ENCODE data around the gene CDK19. TPM values are rescaled to one million over a fixed set of nuclear protein-coding genes. Genes with fewer than 3 reads are reported as not detected.

Gene CDK19
- total and polyA plus RNA-seq, 4 experiments from 2014 or later, result 1.0 to 24.3 (median 13.2) TPM

DNA sequence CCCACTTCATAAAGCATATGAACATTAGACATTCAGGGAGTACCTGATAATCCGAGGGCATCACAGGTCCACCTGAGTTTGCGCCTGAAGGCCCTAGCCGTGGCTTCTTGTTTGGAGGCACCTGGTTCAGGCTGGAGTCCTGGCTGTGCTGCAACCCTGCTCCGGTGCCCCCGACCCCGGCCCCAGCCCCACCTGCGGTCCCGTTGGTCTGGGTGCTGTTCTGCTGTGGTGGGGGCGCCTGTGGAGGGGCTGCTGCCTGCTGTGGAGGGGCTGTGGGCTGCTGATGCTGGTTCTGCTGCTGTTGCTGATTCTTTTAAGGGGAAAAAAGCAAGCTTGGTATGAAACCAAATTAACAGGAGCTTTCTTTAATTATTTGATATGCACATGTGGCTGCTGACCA, 194.2 kb downstream of the CDK19 start:
- Histone ChIP-seq H3K4me3 (ENCODE audit: low read length in 2 of 2) (no peak overlapping the region), H3K9me3 (ENCODE audit: control insufficient read depth in 1 of 2, low read length in 2 of 2) (no peaks in the 10 kb centered on the region), H3K27ac (ENCODE audit: low read depth, low read length) (no peak overlapping the region), H3K36me3 (ENCODE audit: insufficient read depth, low read length) (peaks cover 10% of the 10 kb centered on the region), H3K4me1 (ENCODE audit: insufficient read depth, low read length) (no peaks in the 10 kb centered on the region), H3K27me3 (ENCODE audit: insufficient read depth, low read length) (no peaks in the 10 kb centered on the region)
- peak overlapping the region in 1 of 7 donors; percentile 56 for H3K27ac Mint-ChIP-seq
- H3K27me3 Mint-ChIP-seq, result no peaks in the 10 kb centered on the region
- no peak for DNase-seq
- ChIA-PET POLR2A (ENCODE audit: partially characterized antibody) (no interaction called here), CTCF (ENCODE audit: partially characterized antibody) (no interaction called here)
- H3K9me3 Mint-ChIP-seq, result no peaks in the 10 kb centered on the region
- H3K36me3 Mint-ChIP-seq, result peaks cover 50 to 54% of the 10 kb centered on the region in 2 donors
- peaks cover 0 to 2% (median 0%) of the 10 kb centered on the region in 4 donors for H3K4me1 Mint-ChIP-seq
- intact Hi-C loops (cut with micrococcal nuclease), result no loop called here
- no peak overlapping the region for H3K4me3 Mint-ChIP-seq

DNA sequence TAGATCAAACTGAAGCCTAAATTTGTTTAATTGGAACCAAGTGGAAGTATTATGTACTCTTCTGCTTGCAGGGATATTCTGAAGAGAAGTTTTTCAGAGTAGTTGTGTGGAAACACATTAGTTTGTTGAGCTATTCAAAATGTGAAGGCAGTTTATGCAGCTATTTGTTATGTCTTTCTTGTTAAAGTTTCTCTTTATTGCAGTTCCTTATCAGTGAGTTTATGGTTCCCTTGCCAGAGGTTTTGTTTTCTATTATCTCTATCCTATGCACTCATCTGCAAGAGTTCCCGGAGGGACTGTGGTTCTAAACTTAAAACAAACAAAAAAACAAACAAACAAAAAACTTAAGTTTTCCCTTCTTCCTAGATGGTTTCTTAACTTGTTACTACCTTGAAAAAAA, 195.2 kb downstream of the CDK19 start:
- no peak overlapping the region for H3K27ac Mint-ChIP-seq
- H3K36me3 Mint-ChIP-seq, result peaks cover 53 to 56% of the 10 kb centered on the region in 2 donors

DNA sequence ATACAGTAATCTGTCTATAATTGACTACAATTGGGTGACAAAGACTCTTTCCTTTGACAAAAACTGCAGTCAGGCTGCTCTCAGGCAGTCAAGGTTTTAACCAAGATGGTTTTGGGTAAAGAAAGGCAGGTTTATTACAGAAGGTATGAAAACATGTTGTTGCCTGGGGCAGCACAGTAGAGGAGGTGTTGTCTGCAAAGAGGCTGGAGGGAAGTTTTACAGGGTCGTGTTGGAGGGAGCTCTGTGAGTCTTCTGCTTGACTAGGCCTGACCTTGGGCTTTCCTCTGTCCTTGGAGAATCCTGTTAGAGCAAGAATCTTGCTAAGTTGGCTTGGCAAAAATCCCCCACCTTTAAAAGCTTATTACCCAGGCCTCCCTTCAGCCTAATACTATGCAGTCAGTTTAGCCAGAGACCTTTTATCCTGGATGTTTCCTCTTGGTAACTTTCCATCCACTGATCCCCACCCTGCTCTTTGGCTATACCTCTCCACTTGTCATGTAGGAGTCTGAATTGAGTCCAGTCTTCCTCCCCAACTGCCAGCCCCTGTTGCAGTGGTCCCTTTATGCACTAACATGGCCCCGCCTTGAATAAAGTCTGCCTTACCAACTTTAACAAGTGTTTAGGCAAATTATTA, 195.9 kb downstream of the CDK19 start:
- H3K27me3 ChIP-seq (ENCODE audit: insufficient read depth, low read length), result no peaks in the 10 kb centered on the region
- ChIA-PET CTCF (ENCODE audit: partially characterized antibody) (no interaction called here), POLR2A (ENCODE audit: partially characterized antibody) (no interaction called here)
- DNase-seq, result no peak
- no peaks in the 10 kb centered on the region for H3K9me3 ChIP-seq (ENCODE audit: control insufficient read depth in 1 of 2, low read length in 2 of 2)
- intact Hi-C loops (cut with micrococcal nuclease), result no loop called here
- no peaks in the 10 kb centered on the region for H3K4me1 ChIP-seq (ENCODE audit: insufficient read depth, low read length)
- H3K27ac ChIP-seq (ENCODE audit: low read depth, low read length), result no peak overlapping the region
- no peaks in the 10 kb centered on the region for H3K27me3 Mint-ChIP-seq
- H3K4me3 ChIP-seq (ENCODE audit: low read length in 2 of 2), result no peak overlapping the region
- no peaks in the 10 kb centered on the region for H3K9me3 Mint-ChIP-seq
- peaks cover 0 to 3% (median 0%) of the 10 kb centered on the region in 4 donors for H3K4me1 Mint-ChIP-seq
- no peak overlapping the region for H3K4me3 Mint-ChIP-seq
- peak overlapping the region in 6 of 7 donors; percentile 16 to 72 (median 40) for H3K27ac Mint-ChIP-seq
- peaks cover 51 to 62% of the 10 kb centered on the region in 2 donors for H3K36me3 Mint-ChIP-seq
- peaks cover 10% of the 10 kb centered on the region for H3K36me3 ChIP-seq (ENCODE audit: insufficient read depth, low read length)

More for the DNA sequence above, 195.2 kb downstream of the CDK19 start:
- ChIA-PET CTCF (ENCODE audit: partially characterized antibody) (no interaction called here), POLR2A (ENCODE audit: partially characterized antibody) (no interaction called here)
- Mint-ChIP-seq H3K27me3 (no peaks in the 10 kb centered on the region), H3K9me3 (no peaks in the 10 kb centered on the region), H3K4me1 (peaks cover 0 to 2% (median 0%) of the 10 kb centered on the region in 4 donors), H3K4me3 (no peak overlapping the region)
- Histone ChIP-seq H3K36me3 (ENCODE audit: insufficient read depth, low read length) (peaks cover 10% of the 10 kb centered on the region), H3K27me3 (ENCODE audit: insufficient read depth, low read length) (no peaks in the 10 kb centered on the region), H3K9me3 (ENCODE audit: control insufficient read depth in 1 of 2, low read length in 2 of 2) (no peaks in the 10 kb centered on the region), H3K27ac (ENCODE audit: low read depth, low read length) (no peak overlapping the region), H3K4me1 (ENCODE audit: insufficient read depth, low read length) (no peaks in the 10 kb centered on the region), H3K4me3 (ENCODE audit: low read length in 2 of 2) (no peak overlapping the region)
- intact Hi-C loops (cut with micrococcal nuclease), result no loop called here
- DNase-seq, result no peak

DNA sequence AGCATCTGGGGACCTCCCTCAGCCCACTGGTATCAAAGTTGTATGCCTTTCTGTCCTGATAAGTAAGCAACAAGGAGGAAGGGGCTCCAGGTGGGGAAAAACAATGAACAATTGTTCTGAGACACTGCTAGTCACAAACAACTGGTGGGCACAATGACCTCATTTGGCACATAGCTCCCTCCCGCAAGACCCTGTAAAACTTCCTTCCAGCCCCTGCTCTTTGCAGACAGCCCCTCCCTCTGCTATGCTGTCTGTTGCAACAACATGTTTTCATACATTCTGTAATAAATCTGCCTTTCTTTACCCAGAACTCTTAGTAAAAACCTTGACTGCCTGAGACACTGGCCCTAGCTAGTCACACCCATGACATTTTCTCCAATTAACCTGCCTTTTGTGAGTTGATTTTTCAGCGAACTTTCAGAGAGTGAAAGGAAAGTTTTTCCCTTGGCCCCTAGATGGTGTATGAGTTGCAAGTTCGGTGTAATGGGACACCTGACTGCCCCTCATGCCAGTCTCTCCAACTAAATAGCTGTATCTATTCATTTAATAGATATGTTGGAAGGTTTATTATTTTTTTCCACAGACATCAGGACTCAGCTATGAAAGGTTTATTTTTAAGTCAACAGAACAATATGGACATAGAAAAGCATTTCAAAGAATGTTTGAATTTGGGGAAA, 196.5 kb downstream of the CDK19 start:
- Histone ChIP-seq H3K36me3 (ENCODE audit: insufficient read depth, low read length) (peaks cover 10% of the 10 kb centered on the region), H3K4me1 (ENCODE audit: insufficient read depth, low read length) (no peaks in the 10 kb centered on the region), H3K27ac (ENCODE audit: low read depth, low read length) (no peak overlapping the region), H3K9me3 (ENCODE audit: control insufficient read depth in 1 of 2, low read length in 2 of 2) (no peaks in the 10 kb centered on the region), H3K27me3 (ENCODE audit: insufficient read depth, low read length) (no peaks in the 10 kb centered on the region), H3K4me3 (ENCODE audit: low read length in 2 of 2) (no peak overlapping the region)
- DNase-seq, result no peak
- Mint-ChIP-seq H3K9me3 (no peaks in the 10 kb centered on the region), H3K36me3 (peaks cover 57 to 69% of the 10 kb centered on the region in 2 donors), H3K4me1 (peaks cover 0 to 5% (median 0%) of the 10 kb centered on the region in 4 donors), H3K4me3 (no peak overlapping the region), H3K27me3 (no peaks in the 10 kb centered on the region), H3K27ac (peak overlapping the region in 5 of 7 donors; percentile 26 to 60 (median 29))
- intact Hi-C loops (cut with micrococcal nuclease), result no loop called here
- POLR2A ChIA-PET (ENCODE audit: partially characterized antibody), result no interaction called here
- CTCF ChIA-PET (ENCODE audit: partially characterized antibody), result no interaction called here

DNA sequence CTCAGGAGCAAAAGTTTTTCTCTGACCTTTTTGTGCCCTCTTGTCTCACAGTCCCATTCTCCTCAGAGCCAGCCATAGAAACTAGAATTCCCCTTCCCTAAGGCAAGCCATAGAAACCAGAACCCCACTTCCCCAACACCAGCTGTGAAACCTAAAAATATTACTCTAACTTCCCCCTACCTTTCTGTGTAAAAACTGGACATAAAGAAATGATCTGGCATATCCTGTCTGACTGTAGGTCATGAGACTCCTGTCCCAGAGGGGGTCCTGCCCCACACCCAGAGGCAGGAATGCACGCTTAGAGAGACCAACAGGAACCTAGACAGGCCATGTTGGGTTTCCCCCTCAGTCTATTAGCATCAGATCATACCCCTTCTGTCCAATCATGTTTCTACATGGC, 198.2 kb downstream of the CDK19 start:
- H3K27ac Mint-ChIP-seq, result peak overlapping the region in 3 of 7 donors; percentile 5 to 50 (median 38)
- no peak overlapping the region for H3K4me3 ChIP-seq (ENCODE audit: low read length in 2 of 2)
- H3K27me3 Mint-ChIP-seq, result no peaks in the 10 kb centered on the region
- H3K9me3 Mint-ChIP-seq, result no peaks in the 10 kb centered on the region
- H3K27me3 ChIP-seq (ENCODE audit: insufficient read depth, low read length), result no peaks in the 10 kb centered on the region
- H3K9me3 ChIP-seq (ENCODE audit: control insufficient read depth in 1 of 2, low read length in 2 of 2), result no peaks in the 10 kb centered on the region
- ChIA-PET CTCF (ENCODE audit: partially characterized antibody) (no interaction called here), POLR2A (ENCODE audit: partially characterized antibody) (no interaction called here)
- H3K36me3 Mint-ChIP-seq, result peaks cover 52 to 62% of the 10 kb centered on the region in 2 donors
- intact Hi-C loops (cut with micrococcal nuclease), result no loop called here
- peaks cover 0 to 5% (median 0%) of the 10 kb centered on the region in 4 donors for H3K4me1 Mint-ChIP-seq
- no peak for DNase-seq
- no peak overlapping the region for H3K27ac ChIP-seq (ENCODE audit: low read depth, low read length)
- H3K4me3 Mint-ChIP-seq, result no peak overlapping the region
- no peaks in the 10 kb centered on the region for H3K4me1 ChIP-seq (ENCODE audit: insufficient read depth, low read length)
- no peaks in the 10 kb centered on the region for H3K36me3 ChIP-seq (ENCODE audit: insufficient read depth, low read length)

DNA sequence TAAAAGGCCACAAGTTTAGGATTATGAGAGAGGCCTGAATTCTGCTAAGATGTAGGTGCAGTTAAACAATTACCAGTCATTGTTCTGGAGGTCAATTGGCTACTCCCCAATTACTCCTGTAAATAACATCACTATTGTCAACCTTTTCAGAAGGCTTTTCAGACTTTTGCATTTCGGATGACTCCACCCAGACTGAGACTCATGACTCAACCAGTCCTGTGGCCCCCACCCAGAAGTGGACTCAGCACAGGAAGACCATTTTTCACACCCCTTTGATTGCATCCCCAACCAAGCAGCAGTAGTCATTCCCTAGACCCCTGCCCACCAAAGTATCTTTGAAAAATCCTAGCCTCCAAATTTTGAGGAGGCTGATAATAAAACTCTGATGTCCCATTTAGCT, 199.5 kb downstream of the CDK19 start:
- H3K4me3 ChIP-seq (ENCODE audit: low read length in 2 of 2), result no peak overlapping the region
- intact Hi-C loops (cut with micrococcal nuclease), result no loop called here
- Mint-ChIP-seq H3K9me3 (no peaks in the 10 kb centered on the region), H3K27ac (peak overlapping the region in 1 of 7 donors; percentile 50), H3K4me1 (peaks cover 0 to 5% (median 0%) of the 10 kb centered on the region in 4 donors), H3K36me3 (peaks cover 44 to 54% of the 10 kb centered on the region in 2 donors), H3K4me3 (no peak overlapping the region), H3K27me3 (no peaks in the 10 kb centered on the region)
- DNase-seq, result no peak
- H3K36me3 ChIP-seq (ENCODE audit: insufficient read depth, low read length), result no peaks in the 10 kb centered on the region
- H3K4me1 ChIP-seq (ENCODE audit: insufficient read depth, low read length), result no peaks in the 10 kb centered on the region
- no peaks in the 10 kb centered on the region for H3K27me3 ChIP-seq (ENCODE audit: insufficient read depth, low read length)
- ChIA-PET CTCF (ENCODE audit: partially characterized antibody) (interaction anchor here (0.9 to 1.4 kb wide), 2 partner anchors 25 to 88 kb away, joined by 3 read pairs; no protein-coding TSS in a partner anchor), POLR2A (ENCODE audit: partially characterized antibody) (no interaction called here)
- no peak overlapping the region for H3K27ac ChIP-seq (ENCODE audit: low read depth, low read length)
- no peaks in the 10 kb centered on the region for H3K9me3 ChIP-seq (ENCODE audit: control insufficient read depth in 1 of 2, low read length in 2 of 2)

DNA sequence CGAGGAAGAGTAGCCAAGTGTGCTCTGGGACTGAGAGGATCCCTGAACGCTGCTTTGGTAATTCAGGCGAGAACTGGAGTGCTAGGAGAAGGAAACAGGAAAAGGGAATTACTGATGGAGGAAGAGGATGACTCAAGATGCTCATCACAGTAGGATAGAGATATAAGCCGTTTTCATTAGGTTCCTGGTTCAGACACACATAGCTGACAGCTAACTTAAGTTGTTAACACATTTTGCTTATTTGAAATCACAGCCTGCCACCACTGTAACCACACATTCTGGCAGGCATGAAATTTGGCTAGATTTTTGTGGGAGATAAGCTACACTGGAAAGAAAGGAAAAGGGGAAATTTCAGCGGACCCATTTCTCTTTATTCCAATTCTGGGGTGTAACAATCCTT, 200.7 kb downstream of the CDK19 start:
- intact Hi-C loops (cut with micrococcal nuclease), result no loop called here
- no peaks in the 10 kb centered on the region for H3K27me3 ChIP-seq (ENCODE audit: insufficient read depth, low read length)
- no peaks in the 10 kb centered on the region for H3K27me3 Mint-ChIP-seq
- H3K4me1 ChIP-seq (ENCODE audit: insufficient read depth, low read length), result no peaks in the 10 kb centered on the region
- no peak overlapping the region for H3K27ac ChIP-seq (ENCODE audit: low read depth, low read length)
- no peak for DNase-seq
- no peak overlapping the region for H3K4me3 ChIP-seq (ENCODE audit: low read length in 2 of 2)
- peaks cover 32 to 44% of the 10 kb centered on the region in 2 donors for H3K36me3 Mint-ChIP-seq
- no peaks in the 10 kb centered on the region for H3K36me3 ChIP-seq (ENCODE audit: insufficient read depth, low read length)
- ChIA-PET CTCF (ENCODE audit: partially characterized antibody) (interaction anchor here (1.4 kb wide), 1 partner anchor 26 kb away, joined by 3 read pairs; no protein-coding TSS in a partner anchor), POLR2A (ENCODE audit: partially characterized antibody) (no interaction called here)
- no peaks in the 10 kb centered on the region for H3K9me3 ChIP-seq (ENCODE audit: control insufficient read depth in 1 of 2, low read length in 2 of 2)
- H3K27ac Mint-ChIP-seq, result peak overlapping the region in 2 of 7 donors; percentile 5 to 42
- H3K4me3 Mint-ChIP-seq, result no peak overlapping the region
- no peaks in the 10 kb centered on the region for H3K9me3 Mint-ChIP-seq
- H3K4me1 Mint-ChIP-seq, result peaks cover 0 to 5% (median 0%) of the 10 kb centered on the region in 4 donors
